CD14-positive monocyte (primary cell): ENCODE measurements around the gene NSG2. TPM values are rescaled to one million over a fixed set of nuclear protein-coding genes. Genes with fewer than 3 reads are reported as not detected.

Source experiments
- DNase-seq, 3 donors: peaks; one replicate each; pipeline ENCODE4 v3.0.0-alpha.2; 2011 to 2022
- H2AFZ ChIP-seq: 2 replicates; pipeline ENCODE4 v1.6.0; 2012; ENCODE audit warnings: mild to moderate bottlenecking, low read depth, low read length, inconsistent platforms; ENCODE audit not compliant: insufficient read depth, poor library complexity, severe bottlenecking
- H3K27ac ChIP-seq, 2 donors: 1 replicate in 1 of 2; 2 replicates in 1 of 2; pipeline ENCODE4 v1.5.1; 2012 to 2013; ENCODE audit warnings: low read length in 2 of 2, control low read depth in 1 of 2, inconsistent platforms in 1 of 2, low read depth in 1 of 2, mild to moderate bottlenecking in 1 of 2
- H3K27me3 ChIP-seq, 2 donors: one replicate each; pipeline versions ENCODE4 v1.6.0 to v1.6.1; 2011 to 2013; ENCODE audit warnings: low read length in 2 of 2; ENCODE audit not compliant: control insufficient read depth in 2 of 2, insufficient read depth in 2 of 2
- H3K36me3 ChIP-seq, 2 donors: replicated peaks in 1 of 2; 1 replicate in 1 of 2; 2 replicates in 1 of 2; pipeline versions ENCODE4 v1.5.1 to v1.6.1; 2012 to 2013; ENCODE audit warnings: low read length in 2 of 2, control low read depth in 1 of 2, inconsistent platforms in 1 of 2, mild to moderate bottlenecking in 1 of 2; ENCODE audit not compliant: insufficient read depth in 2 of 2, control insufficient read depth in 1 of 2
- H3K4me1 ChIP-seq, 2 donors: 1 replicate in 1 of 2; 2 replicates in 1 of 2; pipeline versions ENCODE4 v1.5.1 to v1.6.1; 2012 to 2013; ENCODE audit warnings: low read length in 2 of 2, control low read depth in 1 of 2, inconsistent platforms in 1 of 2, mild to moderate bottlenecking in 1 of 2, moderate library complexity in 1 of 2; ENCODE audit not compliant: insufficient read depth in 2 of 2, control insufficient read depth in 1 of 2
- H3K4me2 ChIP-seq: replicated peaks from 2 replicates; pipeline ENCODE3; 2012; ENCODE audit warnings: low read length, moderate library complexity, mild to moderate bottlenecking; ENCODE audit not compliant: poor library complexity, severe bottlenecking; ENCODE audit errors: extremely low read depth
- H3K4me3 ChIP-seq, 3 experiments: fragments of 200-600 bp in 1 of 3; sonication (generic) in 1 of 3; replicated peaks in 1 of 3; 1 replicate in 2 of 3; 2 replicates in 1 of 3; pipeline ENCODE4 v1.5.1; 2011 to 2013; ENCODE audit warnings: low read length in 3 of 3, mild to moderate bottlenecking in 3 of 3, control low read depth in 2 of 3, low read depth in 2 of 3, inconsistent platforms in 1 of 3, moderate library complexity in 1 of 3
- H3K79me2 ChIP-seq: 2 replicates; pipeline ENCODE4 v1.6.0; 2012; ENCODE audit warnings: mild to moderate bottlenecking, control low read depth, inconsistent platforms, low read length, moderate library complexity; ENCODE audit not compliant: insufficient read depth
- H3K9ac ChIP-seq: 2 replicates; pipeline ENCODE4 v1.6.0; 2017; ENCODE audit warnings: low read length, mild to moderate bottlenecking; ENCODE audit not compliant: insufficient read depth, poor library complexity, severe bottlenecking
- H3K9me3 ChIP-seq, 2 donors: replicated peaks in 1 of 2; 1 replicate in 1 of 2; 2 replicates in 1 of 2; pipeline versions ENCODE4 v1.5.1 to v1.6.1; 2012 to 2013; ENCODE audit warnings: low read length in 2 of 2, control low read depth in 1 of 2; ENCODE audit not compliant: control insufficient read depth in 1 of 2, insufficient read depth in 1 of 2
- H4K20me1 ChIP-seq: 2 replicates; pipeline ENCODE4 v1.6.0; 2012; ENCODE audit warnings: mild to moderate bottlenecking, low read length, control low read depth, moderate library complexity; ENCODE audit not compliant: insufficient read depth
- H3K27ac Mint-ChIP-seq, 7 donors: one replicate each; pipeline ENCODE4 v1.8.0; 2020; ENCODE audit warnings: mild to moderate bottlenecking in 7 of 7, mixed read lengths in 7 of 7, moderate library complexity in 6 of 7, inconsistent platforms in 2 of 7
- H3K27me3 Mint-ChIP-seq, 3 donors: one replicate each; pipeline ENCODE4 v1.8.0; 2021 to 2022; ENCODE audit warnings: low read depth in 3 of 3, mild to moderate bottlenecking in 3 of 3, mixed read lengths in 3 of 3, moderate library complexity in 3 of 3, inconsistent platforms in 1 of 3
- H3K36me3 Mint-ChIP-seq, 2 donors: one replicate each; pipeline ENCODE4 v1.8.0; 2020; ENCODE audit warnings: mixed read lengths in 2 of 2, inconsistent platforms in 1 of 2, mild to moderate bottlenecking in 1 of 2
- H3K4me1 Mint-ChIP-seq: one replicate; pipeline ENCODE4 v1.8.0; 2020; ENCODE audit warnings: mild to moderate bottlenecking, mixed read lengths
- H3K4me3 Mint-ChIP-seq, 2 donors: one replicate each; pipeline ENCODE4 v1.8.0; 2020; ENCODE audit warnings: mild to moderate bottlenecking in 2 of 2, mixed read lengths in 2 of 2, moderate library complexity in 1 of 2
- H3K9me3 Mint-ChIP-seq, 7 donors: one replicate each; pipeline ENCODE4 v1.8.0; 2020 to 2022; ENCODE audit warnings: mixed read lengths in 7 of 7, mild to moderate bottlenecking in 6 of 7, moderate library complexity in 6 of 7, inconsistent platforms in 2 of 7
- WGBS: methylation state at CpG from one replicate; pipeline ENCODE4 v1.1.5; 2013; ENCODE audit warnings: missing lambda C conversion rate; ENCODE audit not compliant: insufficient coverage; 5-methylcytosine and 5-hydroxymethylcytosine counted together
- intact Hi-C, 2 donors: fragments of 100-400 bp; cut with micrococcal nuclease; formaldehyde crosslinking; loops; one replicate each; pipeline versions ENCODE4 v1.15.0 to v1.15.1; 2023
- polyA plus RNA-seq, 3 donors: library from polyadenylated mRNA; depleted of rRNA in 1 of 3; unstranded in 2 of 3; stranded (reverse) in 1 of 3; fragments of 300-500 nt in 2 of 3; fragments of >200 nt in 1 of 3; fragmentation: Illumina TruSeq in 2 of 3; gene quantifications; 1 replicate in 2 of 3; 2 replicates in 1 of 3; pipeline ENCODE4 v1.2.3, GENCODE V29; 2012 to 2021
- TF ChIP-seq, protein P1 (sequence below): fragments of 200-600 bp; IDR thresholded peaks from one replicate; pipeline ENCODE4 v1.8.0; 2022; ENCODE audit warnings: antibody characterized with exemption, mild to moderate bottlenecking

Gene NSG2
- polyA plus RNA-seq, 3 donors = not detected

- Histone ChIP-seq H3K79me2 (no peaks in the 10 kb centered on the region), H3K27ac (no peak overlapping the region)
- TF ChIP-seq, protein P1, sequence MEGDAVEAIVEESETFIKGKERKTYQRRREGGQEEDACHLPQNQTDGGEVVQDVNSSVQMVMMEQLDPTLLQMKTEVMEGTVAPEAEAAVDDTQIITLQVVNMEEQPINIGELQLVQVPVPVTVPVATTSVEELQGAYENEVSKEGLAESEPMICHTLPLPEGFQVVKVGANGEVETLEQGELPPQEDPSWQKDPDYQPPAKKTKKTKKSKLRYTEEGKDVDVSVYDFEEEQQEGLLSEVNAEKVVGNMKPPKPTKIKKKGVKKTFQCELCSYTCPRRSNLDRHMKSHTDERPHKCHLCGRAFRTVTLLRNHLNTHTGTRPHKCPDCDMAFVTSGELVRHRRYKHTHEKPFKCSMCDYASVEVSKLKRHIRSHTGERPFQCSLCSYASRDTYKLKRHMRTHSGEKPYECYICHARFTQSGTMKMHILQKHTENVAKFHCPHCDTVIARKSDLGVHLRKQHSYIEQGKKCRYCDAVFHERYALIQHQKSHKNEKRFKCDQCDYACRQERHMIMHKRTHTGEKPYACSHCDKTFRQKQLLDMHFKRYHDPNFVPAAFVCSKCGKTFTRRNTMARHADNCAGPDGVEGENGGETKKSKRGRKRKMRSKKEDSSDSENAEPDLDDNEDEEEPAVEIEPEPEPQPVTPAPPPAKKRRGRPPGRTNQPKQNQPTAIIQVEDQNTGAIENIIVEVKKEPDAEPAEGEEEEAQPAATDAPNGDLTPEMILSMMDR = no peak
Observed at GRCh38 chr5:174147551-174147950, 102.0 kb downstream of the NSG2 start.

GRCh38 chr5:174148721-174149120, 103.2 kb downstream of the NSG2 start:
- Histone ChIP-seq H3K36me3 (no peaks in the 10 kb centered on the region), H3K79me2 (no peaks in the 10 kb centered on the region), H2AFZ (no peak overlapping the region), H4K20me1 (no peaks in the 10 kb centered on the region), H3K4me1 (no peaks in the 10 kb centered on the region), H3K4me3 (no peak overlapping the region), H3K27ac (no peak overlapping the region), H3K4me2 (no peak overlapping the region), H3K9me3 (no peaks in the 10 kb centered on the region), H3K9ac (no peak overlapping the region), H3K27me3 (no peaks in the 10 kb centered on the region)
- Mint-ChIP-seq H3K9me3 (peaks cover 0 to 3% (median 2%) of the 10 kb centered on the region in 7 donors), H3K36me3 (no peaks in the 10 kb centered on the region), H3K27me3 (peaks cover 2 to 6% (median 3%) of the 10 kb centered on the region in 3 donors), H3K4me1 (no peaks in the 10 kb centered on the region), H3K27ac (no peak overlapping the region), H3K4me3 (no peak overlapping the region)
- intact Hi-C loops = no loop called here
- DNase-seq = no peak
- TF ChIP-seq, protein P1 = no peak
- WGBS = 93% methylated on average over 2 of the region's 2 CpGs

More at GRCh38 chr5:174147551-174147950, 102.0 kb downstream of the NSG2 start:
- intact Hi-C loops = no loop called here
- H3K9me3 ChIP-seq = no peaks in the 10 kb centered on the region
- no peak overlapping the region for H2AFZ ChIP-seq
- no peak for DNase-seq
- H3K9ac ChIP-seq = no peak overlapping the region
- Mint-ChIP-seq H3K4me3 (no peak overlapping the region), H3K27ac (no peak overlapping the region), H3K27me3 (peaks cover 2 to 4% (median 3%) of the 10 kb centered on the region in 3 donors), H3K36me3 (no peaks in the 10 kb centered on the region), H3K4me1 (no peaks in the 10 kb centered on the region), H3K9me3 (peaks cover 0 to 3% (median 2%) of the 10 kb centered on the region in 7 donors)
- no peaks in the 10 kb centered on the region for H3K4me1 ChIP-seq
- WGBS = 88% methylated on average over 1 of the region's 2 CpGs
- no peaks in the 10 kb centered on the region for H3K36me3 ChIP-seq
- no peak overlapping the region for H3K4me2 ChIP-seq
- H3K4me3 ChIP-seq = no peak overlapping the region
- H4K20me1 ChIP-seq = no peaks in the 10 kb centered on the region
- no peaks in the 10 kb centered on the region for H3K27me3 ChIP-seq
